ENCODE measurements around the gene CTTNBP2NL.
"Not testable (repeated sequence)": the region's sequence is repeated elsewhere in the genome, so short reads cannot be mapped to it uniquely, and the experiment has no call there.

Gene CTTNBP2NL

DNA sequence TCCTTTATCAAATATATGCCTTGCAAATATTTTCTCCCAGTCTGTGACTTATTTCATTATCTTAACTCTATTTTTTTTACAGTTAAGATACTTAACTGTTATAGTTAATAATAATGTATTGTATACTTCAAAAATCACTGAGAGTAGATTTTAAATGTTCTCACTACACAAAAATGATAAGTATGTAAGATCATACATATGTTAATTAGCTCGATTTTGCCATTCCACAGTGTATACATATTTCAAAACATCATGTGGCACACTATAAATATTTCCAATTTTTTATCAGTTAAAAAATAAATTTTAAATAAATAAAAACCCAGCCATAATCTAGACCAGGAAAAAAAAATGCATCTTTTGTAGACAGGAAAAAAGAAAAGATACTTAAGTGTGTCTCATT, 27.2 kb downstream of the CTTNBP2NL start:
- H3K4me3 ChIP-seq (ENCODE audit: low read depth, low read length), result no peak overlapping the region
- TF ChIP-seq, protein P1, sequence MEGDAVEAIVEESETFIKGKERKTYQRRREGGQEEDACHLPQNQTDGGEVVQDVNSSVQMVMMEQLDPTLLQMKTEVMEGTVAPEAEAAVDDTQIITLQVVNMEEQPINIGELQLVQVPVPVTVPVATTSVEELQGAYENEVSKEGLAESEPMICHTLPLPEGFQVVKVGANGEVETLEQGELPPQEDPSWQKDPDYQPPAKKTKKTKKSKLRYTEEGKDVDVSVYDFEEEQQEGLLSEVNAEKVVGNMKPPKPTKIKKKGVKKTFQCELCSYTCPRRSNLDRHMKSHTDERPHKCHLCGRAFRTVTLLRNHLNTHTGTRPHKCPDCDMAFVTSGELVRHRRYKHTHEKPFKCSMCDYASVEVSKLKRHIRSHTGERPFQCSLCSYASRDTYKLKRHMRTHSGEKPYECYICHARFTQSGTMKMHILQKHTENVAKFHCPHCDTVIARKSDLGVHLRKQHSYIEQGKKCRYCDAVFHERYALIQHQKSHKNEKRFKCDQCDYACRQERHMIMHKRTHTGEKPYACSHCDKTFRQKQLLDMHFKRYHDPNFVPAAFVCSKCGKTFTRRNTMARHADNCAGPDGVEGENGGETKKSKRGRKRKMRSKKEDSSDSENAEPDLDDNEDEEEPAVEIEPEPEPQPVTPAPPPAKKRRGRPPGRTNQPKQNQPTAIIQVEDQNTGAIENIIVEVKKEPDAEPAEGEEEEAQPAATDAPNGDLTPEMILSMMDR (IDR thresholded peaks at IDR 0.05; ENCODE audit: borderline replicate concordance, insufficient read depth, low read depth, low read length), result no peak

DNA sequence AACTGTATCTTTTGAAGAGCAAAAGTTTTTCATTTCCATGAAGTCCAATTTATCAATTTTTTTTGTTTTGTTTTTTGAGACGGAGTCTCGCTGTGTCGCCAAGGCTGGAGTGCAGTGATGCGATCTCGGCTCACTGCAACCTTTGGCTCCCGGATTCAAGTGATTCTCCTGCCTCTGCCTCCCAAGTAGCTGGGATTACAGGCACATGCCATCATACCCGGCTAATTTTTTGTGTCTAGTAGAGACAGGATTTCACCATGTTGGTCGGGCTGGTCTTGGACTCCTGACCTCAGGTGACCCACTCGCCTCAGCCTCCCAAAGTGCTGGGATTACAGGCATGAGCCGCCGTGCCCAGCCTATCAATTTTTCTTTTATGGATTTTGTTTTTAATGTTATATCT, 27.7 kb downstream of the CTTNBP2NL start:
- not testable (repeated sequence) for H3K4me3 ChIP-seq (ENCODE audit: low read depth, low read length)

DNA sequence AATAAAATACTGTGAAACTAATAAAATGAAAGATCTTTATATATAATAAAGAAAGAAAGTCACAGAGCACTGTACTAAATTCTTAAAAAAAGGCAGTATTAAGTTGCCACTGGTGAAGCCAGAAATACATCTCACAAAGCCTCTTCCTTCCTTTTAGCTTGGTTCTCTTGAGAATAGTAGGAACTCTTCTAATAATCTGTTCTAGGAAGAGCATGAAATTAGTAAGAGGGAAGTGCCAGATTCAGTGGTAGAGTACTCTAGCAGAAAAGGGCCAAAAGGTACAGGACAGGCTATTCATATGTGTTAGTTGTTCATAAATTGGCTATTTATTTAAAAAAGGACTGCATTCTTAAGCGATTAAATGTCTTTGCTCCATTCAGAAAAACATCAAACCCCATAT, 33.7 kb downstream of the CTTNBP2NL start:
- H3K4me3 ChIP-seq (ENCODE audit: low read depth, low read length), result no peak overlapping the region
- TF ChIP-seq, protein P1 (IDR thresholded peaks at IDR 0.05; ENCODE audit: borderline replicate concordance, insufficient read depth, low read depth, low read length), result no peak

DNA sequence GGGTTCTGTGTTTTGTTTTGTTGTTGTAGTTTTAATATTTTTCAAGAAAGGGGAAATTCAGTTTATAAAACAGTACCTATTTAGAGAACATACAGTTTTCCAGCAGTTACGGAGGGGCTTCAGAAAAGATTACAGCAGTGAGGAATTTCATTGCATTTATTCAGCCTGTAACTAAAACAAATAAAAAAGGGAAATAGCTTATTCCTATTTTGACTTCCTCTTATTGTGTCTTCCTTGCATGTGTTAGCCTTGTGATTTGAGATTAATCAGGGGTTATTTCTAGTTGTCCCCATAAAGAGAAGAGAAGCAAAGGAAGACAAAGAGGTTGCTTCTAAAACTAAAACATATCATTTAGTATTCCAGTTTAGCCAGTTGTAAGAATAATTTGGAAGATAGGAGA, 35.0 kb downstream of the CTTNBP2NL start:
- TF ChIP-seq, protein P1 (IDR thresholded peaks at IDR 0.05; ENCODE audit: borderline replicate concordance, insufficient read depth, low read depth, low read length), result no peak
- H3K4me3 ChIP-seq (ENCODE audit: low read depth, low read length), result no peak overlapping the region

DNA sequence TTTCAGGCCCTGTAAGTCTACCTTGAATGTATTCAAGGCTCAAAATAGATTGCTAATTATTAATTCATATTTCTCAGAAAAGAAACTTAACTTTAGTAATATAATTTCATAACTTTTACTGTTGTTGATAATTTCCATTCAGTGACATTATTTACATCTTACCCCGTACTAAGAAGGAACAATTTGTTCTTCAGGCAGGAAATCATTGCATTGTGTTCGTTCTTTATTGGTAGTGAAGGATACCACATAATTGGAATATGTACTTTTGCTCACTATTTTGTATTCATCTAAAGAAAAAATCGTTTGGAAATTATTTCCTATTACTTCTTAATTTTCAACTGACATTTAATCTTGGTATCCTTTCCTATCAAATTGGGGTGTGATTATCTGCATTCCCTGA, 39.4 kb downstream of the CTTNBP2NL start:
- TF ChIP-seq, protein P1 (IDR thresholded peaks at IDR 0.05; ENCODE audit: borderline replicate concordance, insufficient read depth, low read depth, low read length), result no peak
- H3K4me3 ChIP-seq (ENCODE audit: low read depth, low read length), result no peak overlapping the region

DNA sequence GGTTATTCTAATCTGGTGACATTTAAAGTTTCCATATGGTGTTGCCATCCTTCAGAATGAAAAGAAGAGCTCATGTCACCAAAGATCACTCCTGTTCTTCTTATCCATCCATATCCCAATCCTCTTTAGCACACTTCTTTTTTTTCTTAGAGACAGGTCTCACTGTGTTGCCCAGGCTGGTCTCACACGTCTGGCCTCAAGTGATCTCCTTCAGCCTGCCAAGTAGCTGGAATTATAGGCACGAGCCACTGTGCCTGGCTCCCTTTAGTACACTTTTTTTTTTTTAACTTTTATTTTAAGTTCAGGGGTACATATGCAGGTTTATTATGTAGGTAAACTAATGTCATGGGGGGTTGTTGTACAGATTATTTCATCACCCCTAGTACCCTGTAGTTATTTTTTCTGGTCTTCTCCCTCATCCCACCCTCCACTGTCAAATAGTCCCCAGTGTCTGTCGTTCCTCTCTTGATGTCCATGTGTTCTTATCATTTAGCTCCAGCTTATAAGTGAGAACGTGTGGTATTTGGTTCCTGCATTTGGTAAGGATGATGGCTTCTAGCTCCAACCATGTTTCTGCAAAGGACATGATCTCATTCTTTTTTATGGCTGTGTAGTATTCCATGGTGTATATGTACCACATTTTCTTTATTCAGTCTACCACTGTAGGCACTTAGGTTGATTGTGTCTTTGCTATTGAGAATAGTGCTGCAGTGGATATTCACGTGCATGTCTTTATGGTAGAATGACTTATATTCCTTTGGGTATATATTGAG, 40.6 kb downstream of the CTTNBP2NL start:
- no peak overlapping the region for H3K4me3 ChIP-seq (ENCODE audit: low read depth, low read length)

DNA sequence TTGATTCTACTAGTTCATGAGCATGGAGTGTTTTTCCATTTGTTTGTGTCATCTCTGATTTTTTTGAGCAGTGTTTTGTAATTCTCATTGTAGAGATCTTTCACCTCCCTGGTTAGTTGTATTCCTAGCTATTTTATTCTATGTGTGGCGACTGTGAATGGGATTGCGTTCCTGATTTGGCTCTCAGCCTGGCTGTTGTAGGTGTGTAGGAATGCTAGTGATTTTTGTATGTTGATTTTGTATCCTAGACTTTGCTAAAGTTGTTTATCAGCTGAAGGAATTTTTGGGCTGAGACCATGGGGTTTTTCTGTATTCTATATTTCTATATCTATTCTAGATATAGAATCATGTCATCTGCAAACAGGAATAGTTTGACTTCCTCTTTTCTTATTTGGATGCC, 42.1 kb downstream of the CTTNBP2NL start:
- H3K4me3 ChIP-seq (ENCODE audit: low read depth, low read length), result not testable (repeated sequence)

More for the DNA sequence above, 40.6 kb downstream of the CTTNBP2NL start:
- TF ChIP-seq, protein P1 (IDR thresholded peaks at IDR 0.05; ENCODE audit: borderline replicate concordance, insufficient read depth, low read depth, low read length), result no peak

DNA sequence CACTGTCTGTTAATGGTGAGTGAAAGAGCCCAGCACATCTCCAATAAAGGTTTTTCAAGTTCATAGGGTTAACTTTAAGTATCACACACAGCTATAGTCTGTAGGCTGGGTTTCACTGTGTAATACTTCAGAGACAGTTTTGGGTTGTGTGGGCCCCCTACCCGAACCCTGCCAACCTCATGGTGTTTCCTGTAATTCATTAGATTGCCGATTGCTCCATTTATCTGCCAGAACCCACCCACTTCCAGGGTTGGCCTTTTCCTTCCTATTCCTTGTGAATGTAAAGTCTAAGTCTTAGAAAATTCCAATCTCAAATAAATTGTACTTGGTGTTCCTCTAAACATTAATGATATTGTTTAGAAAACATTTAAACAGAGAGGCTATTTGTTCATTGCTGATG, 43.6 kb downstream of the CTTNBP2NL start:
- TF ChIP-seq, protein P1 (IDR thresholded peaks at IDR 0.05; ENCODE audit: borderline replicate concordance, insufficient read depth, low read depth, low read length), result no peak
- H3K4me3 ChIP-seq (ENCODE audit: low read depth, low read length), result no peak overlapping the region
